22Rv1 (cell line): ENCODE measurements around the gene LRRTM2.
A peak's percentile ranks its signal among the peaks of the same experiment; 100 is the strongest.

Source experiments
- H3K27ac ChIP-seq: fragments of 450-650 bp; 2 replicates; pipeline ENCODE4 v1.5.1; 2017
- ZFX ChIP-seq: fragments of 450-650 bp; IDR thresholded peaks from 2 replicates; pipeline ENCODE4 v1.6.1; 2017; ENCODE audit warnings: antibody characterized with exemption, borderline replicate concordance
- TF ChIP-seq, protein P1 (sequence below): fragments of 450-650 bp; IDR thresholded peaks from 2 replicates; pipeline ENCODE4 v1.5.1; 2017; ENCODE audit warnings: mild to moderate bottlenecking

Gene LRRTM2

DNA sequence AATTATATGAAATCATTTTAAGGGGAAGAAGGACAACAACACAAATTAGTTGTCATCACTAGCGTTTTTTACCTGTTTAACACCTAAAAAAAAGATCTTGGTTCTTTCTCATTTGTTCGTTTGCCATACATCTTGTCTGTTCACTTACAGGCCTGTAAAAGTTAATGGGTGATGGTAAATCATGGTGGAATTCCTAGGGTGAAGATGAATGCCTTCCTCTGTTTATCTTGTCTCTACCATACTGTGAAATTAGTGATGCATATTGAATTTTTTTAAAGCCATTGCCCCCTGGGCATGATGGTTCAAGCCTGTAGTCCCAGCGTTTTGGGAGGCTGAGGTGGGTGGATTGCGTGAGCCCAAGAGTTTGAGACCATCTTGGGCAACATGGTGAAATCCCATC, 46.6 kb downstream of the LRRTM2 start:
- no peak overlapping the region for H3K27ac ChIP-seq
- TF ChIP-seq ZFX: no peak
- TF ChIP-seq, protein P1, sequence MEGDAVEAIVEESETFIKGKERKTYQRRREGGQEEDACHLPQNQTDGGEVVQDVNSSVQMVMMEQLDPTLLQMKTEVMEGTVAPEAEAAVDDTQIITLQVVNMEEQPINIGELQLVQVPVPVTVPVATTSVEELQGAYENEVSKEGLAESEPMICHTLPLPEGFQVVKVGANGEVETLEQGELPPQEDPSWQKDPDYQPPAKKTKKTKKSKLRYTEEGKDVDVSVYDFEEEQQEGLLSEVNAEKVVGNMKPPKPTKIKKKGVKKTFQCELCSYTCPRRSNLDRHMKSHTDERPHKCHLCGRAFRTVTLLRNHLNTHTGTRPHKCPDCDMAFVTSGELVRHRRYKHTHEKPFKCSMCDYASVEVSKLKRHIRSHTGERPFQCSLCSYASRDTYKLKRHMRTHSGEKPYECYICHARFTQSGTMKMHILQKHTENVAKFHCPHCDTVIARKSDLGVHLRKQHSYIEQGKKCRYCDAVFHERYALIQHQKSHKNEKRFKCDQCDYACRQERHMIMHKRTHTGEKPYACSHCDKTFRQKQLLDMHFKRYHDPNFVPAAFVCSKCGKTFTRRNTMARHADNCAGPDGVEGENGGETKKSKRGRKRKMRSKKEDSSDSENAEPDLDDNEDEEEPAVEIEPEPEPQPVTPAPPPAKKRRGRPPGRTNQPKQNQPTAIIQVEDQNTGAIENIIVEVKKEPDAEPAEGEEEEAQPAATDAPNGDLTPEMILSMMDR: no peak

DNA sequence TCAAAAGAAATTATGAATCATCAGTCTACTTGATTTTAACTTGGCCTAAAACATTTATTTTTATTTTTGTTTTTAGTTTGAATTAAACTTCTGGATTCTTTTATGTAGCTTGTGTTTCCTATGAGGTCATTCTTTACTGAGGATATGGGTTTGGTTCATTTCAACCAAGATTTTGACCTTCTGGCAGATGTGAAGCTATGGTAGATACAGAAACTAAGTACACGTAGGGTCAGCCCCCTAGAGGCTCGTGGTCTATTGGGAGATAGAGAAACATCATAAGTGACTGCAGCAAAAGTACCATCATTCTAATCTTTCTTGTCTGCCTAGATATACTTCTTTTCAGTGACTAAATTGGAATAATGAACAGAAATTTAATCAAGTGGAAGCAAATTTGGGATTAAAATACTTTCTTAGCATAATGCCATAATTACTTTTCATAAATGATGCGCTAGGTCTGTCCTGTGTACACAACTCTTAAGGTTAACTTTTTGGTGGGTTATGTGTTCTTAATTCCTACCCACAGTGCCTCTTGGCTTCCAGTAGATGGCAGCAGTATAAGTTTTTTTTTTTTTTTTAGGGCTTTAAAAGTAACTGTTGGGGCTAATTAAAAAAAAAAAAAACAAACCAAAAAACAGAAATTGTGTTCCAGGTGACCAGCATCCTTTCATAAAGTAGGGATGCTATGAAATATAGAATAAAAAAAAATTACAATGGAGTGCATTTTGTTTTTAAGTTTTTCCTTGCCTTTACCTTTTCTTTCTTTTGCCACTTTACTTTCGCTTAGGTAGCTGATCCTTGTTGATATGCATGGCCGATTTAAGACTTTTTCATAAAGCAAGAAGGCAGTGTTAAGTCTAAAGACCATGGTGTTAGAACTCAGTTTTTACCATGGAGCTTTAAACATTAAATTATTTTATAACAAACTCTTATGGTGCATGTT, 49.9 kb downstream of the LRRTM2 start:
- no peak for TF ChIP-seq ZFX
- TF ChIP-seq, protein P1: peak; percentile 76
- H3K27ac ChIP-seq: no peak overlapping the region

DNA sequence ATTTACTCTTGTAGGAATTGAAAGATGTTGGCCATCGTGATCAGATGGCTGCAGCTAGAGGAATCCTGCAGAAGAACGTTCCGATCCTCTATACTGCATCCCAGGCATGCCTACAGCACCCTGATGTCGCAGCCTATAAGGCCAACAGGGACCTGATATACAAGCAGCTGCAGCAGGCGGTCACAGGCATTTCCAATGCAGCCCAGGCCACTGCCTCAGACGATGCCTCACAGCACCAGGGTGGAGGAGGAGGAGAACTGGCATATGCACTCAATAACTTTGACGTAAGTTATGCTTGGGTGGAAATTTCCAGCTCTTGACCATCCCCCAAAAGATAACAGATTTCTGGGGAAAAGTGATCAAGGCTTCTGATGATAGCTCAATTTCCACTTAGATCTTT, 50.6 kb downstream of the LRRTM2 start:
- TF ChIP-seq ZFX: no peak
- TF ChIP-seq, protein P1: no peak
- no peak overlapping the region for H3K27ac ChIP-seq

DNA sequence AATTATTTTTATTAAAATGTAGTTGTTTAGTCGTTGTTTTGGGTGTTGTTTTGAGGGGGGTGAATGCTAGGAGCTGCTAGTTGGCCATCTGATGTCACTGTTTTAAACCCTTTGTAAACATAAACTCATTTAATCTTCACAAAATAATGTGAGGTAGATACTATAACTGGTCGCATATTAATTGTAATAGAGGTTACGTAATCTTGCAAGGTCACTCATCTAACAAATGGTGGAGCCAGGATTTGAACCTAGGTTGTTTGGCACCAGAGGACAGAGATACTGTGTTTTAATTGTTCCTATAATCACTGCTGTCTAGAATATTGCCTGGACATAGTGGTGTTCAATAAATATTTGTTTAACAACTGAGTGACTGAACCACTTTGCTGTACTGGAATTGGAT, 54.4 kb downstream of the LRRTM2 start:
- TF ChIP-seq, protein P1: no peak
- no peak for TF ChIP-seq ZFX
- no peak overlapping the region for H3K27ac ChIP-seq

DNA sequence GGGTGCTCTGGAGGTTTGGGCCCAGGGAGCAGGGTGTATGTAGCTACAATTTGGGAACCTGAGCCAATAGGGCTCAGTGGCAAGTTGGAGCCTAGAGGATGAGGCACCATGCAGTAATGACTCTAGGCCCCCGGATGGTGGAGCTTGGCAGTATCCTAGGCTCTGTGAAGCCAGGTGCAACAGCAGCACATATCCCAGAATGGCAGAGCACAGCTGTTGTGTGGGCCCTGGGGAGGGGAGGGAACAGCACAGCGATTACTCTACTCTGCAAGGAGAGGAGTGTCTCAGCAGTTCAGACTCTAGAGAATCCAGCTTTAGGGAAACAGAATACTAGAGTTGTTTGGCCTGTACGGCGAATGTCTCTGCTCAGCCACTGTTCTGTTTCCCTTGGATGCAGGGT, 56.1 kb downstream of the LRRTM2 start:
- TF ChIP-seq, protein P1: no peak
- TF ChIP-seq ZFX: no peak
- no peak overlapping the region for H3K27ac ChIP-seq
